ENCODE data around the gene TXNRD2. TPM values are rescaled to one million over a fixed set of nuclear protein-coding genes. Genes with fewer than 3 reads are reported as not detected.

TXNRD2 gene
- total RNA-seq, 1 donor from 2014 or later = 12.2 TPM

- DNase-seq = no peak
Observed at GRCh38 chr22:19979712-19980493, 38.3 kb upstream of the TXNRD2 start.

DNA sequence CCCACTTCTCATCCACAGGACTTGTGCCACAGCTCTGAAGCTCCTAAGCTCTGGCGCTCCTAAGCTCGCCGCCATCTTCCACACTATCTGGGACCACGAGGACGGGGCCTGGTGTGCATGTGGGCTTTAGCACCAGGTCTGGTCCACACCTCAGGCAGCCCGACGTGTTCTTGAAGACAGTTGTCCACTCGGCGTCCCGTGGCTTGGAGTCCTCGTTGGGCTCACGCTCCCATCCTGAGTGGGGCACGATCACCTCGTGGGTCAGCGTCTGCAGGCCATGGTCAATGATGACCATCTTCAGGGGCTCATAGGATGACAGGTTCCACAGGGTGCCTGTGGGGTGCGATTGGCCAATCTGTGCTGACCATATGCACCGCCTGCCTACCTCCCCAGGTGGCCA, 37.1 kb upstream of the TXNRD2 start:
- DNase-seq = no peak

DNA sequence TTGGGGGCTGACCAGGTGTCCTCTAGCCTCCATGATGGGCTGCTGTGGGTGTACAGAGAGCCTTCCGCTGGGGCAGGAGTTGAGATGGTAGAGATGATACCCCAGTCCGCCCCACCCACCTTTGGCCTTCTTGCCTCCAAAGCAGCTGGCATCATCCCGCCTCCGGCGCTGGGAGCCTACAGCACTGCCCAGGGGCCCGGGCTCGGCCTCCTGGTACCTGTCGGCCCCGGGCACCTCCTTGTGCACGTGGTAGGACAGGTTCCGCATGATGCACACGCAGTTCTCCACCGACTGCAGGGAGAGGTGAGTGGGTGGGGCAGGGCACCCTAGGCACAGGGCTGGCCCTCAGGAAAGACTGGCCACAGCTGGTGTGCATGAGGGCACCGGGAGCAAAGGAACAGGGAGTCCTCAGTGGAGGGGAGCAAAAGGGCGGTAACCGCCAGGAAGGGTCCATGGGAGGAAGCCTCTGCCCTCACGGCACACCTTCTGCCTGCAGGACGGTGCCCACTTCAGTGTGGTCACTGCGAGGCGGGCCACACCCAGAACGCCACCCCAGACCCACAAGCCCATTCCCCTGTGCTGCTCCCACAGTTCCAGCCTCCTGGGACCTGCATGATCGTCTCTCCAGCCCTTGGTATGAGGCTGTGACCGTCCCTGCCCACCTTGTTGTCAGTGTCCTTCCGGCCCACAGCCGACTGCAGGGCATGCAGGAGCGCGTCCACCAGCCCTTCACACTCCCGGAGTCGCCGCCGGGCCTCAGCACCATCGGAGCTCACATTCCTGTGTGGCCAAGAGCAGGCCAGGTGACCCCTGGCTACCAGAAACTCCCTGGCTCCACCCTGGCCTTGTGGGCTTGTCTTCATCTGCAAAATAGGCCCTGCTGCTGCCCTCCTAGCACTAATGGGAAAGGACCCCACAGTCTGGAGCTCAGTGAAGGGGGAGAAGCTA, 36.0 kb upstream of the TXNRD2 start:
- no peak for DNase-seq

GRCh38 chr22:19976671-19977070, 35.1 kb upstream of the TXNRD2 start:
- no peak for DNase-seq

DNA sequence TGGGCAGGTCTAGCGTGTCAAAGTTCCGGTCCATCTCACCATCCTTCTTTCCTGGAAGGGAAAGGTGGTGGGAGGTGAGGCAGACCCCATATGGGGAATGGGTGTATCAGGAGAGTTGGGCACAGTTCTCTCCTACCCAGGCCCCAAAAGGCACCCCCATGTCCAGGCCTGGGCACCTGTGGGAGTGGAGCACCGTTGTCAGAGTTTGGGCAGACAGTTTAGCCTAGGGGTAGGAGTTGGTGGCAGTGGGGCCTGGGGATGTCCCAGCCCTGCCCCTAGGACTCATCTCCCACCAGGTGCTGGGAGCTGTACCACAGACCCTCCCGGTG, 34.1 kb upstream of the TXNRD2 start:
- DNase-seq = no peak

GRCh38 chr22:19974935-19975706, 33.5 kb upstream of the TXNRD2 start:
- DNase-seq = no peak

GRCh38 chr22:19974268-19974861, 32.7 kb upstream of the TXNRD2 start:
- no peak for DNase-seq

- DNase-seq = no peak
Observed at GRCh38 chr22:19973551-19974267, 32.1 kb upstream of the TXNRD2 start.

GRCh38 chr22:19972652-19973550, 31.3 kb upstream of the TXNRD2 start:
- no peak for DNase-seq

- no peak for DNase-seq
Observed at GRCh38 chr22:19972251-19972650, 30.6 kb upstream of the TXNRD2 start.

DNA sequence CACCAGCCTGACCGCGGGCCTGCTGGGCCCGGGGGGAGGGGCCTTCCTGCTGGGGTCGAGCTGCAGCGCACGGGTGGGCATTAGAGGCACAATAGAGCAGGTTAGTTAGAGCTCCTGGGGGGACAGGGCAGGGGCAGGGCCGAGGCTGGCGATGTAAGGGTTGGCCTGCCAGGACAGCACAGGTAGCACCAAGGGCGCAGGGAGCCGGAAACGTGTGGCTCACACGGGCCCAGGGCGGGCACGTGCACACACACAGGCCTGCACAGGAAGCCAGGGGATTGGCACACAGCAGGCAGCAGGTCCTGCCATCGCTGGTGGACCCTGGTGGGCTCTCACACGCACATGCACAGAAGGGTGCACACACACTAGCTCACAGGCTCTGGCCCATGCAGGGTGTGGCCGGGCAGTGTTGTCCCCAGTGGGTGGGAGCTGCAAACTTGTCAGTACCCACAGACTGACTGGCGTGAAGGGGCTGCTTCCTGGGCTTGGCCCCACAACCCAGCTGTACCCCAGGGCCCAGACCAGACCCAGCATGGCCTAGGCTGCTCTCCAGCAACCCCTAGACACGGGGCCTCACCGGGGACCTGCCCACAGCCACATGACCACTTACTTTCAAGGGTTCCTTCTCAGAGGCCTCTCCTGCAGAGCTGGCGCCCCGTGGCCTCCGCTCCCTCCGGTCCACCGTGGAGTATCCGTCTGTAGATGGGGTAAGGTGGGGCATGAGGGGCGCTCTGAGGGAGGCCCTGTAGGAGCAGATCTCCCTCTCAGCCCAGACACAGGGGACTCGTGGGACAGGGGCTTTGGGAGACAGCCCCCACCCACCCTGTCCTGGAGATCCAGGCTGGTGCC, 29.9 kb upstream of the TXNRD2 start:
- DNase-seq = no peak

GRCh38 chr22:19970479-19971275, 29.1 kb upstream of the TXNRD2 start:
- DNase-seq = no peak

DNA sequence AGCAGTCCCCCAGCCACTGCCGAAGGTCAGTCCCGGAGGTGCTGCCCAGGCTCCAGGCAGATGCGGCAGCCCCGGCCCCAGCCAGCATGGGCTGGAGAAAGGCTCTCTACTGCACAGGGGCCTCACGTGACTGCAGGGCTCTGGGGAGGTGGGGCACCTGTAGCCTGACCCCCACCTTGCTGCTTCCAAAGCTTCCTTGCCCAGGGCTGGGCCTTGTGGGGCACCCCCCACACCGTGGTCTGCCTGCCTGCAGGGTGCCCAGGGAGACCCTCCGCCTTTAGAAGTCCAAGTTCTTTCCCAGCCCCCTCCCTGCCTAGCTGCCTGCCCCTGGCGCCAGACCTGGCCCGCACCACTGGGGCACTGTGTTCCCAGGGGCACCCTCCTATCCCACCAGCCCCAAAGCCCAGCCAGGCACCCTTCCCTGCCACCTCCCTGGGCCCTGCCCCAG, 28.4 kb upstream of the TXNRD2 start:
- no peak for DNase-seq

GRCh38 chr22:19969141-19969928, 27.7 kb upstream of the TXNRD2 start:
- DNase-seq = no peak

DNA sequence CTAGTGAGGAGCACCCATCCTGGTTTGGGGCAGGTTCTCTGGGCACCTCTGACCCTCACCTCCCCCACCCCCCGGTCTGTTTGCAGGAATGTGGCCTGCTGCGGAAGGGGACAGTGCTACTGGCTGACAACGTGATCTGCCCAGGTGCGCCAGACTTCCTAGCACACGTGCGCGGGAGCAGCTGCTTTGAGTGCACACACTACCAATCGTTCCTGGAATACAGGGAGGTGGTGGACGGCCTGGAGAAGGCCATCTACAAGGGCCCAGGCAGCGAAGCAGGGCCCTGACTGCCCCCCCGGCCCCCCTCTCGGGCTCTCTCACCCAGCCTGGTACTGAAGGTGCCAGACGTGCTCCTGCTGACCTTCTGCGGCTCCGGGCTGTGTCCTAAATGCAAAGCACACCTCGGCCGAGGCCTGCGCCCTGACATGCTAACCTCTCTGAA, 26.9 kb upstream of the TXNRD2 start:
- no peak for DNase-seq

GRCh38 chr22:19967850-19968449, 26.3 kb upstream of the TXNRD2 start:
- no peak for DNase-seq

Measured in skin of body (tissue), 2 donors.